Stimulated activated CD4-positive, alpha-beta T cell treated with anti-CD3 and anti-CD28 coated beads, Interleukin-4, amount 100 ng/mL, for 48 hours (primary cell): Measurements from ENCODE around the gene RTCB.

ENCODE experiments used
- DNase-seq, 2 donors: peaks; one replicate each; pipeline ENCODE4 v3.0.0-alpha.2; 2020; ENCODE audit warnings: low read depth in 2 of 2

RTCB gene

GRCh38 chr22:32339190-32340012, 72.6 kb downstream of the RTCB start:
- no peak for DNase-seq

- DNase-seq, result no peak
Observed at GRCh38 chr22:32338757-32339156, 73.3 kb downstream of the RTCB start.
